Activated CD4-positive, alpha-beta T cell treated with anti-CD3 and anti-CD28 coated beads, Interleukin-2, amount 10 ng/mL, durations not matched to agents 24 days and 14 days (primary cell): ENCODE data around the gene PDE6A. TPM values are rescaled to one million over a fixed set of nuclear protein-coding genes. Genes with fewer than 3 reads are reported as not detected.
"Not testable (repeated sequence)": the region's sequence is repeated elsewhere in the genome, so short reads cannot be mapped to it uniquely, and the experiment has no call there.

Experiments
- DNase-seq: peaks from one replicate; pipeline ENCODE4 v3.0.0; 2022
- H3K27ac Mint-ChIP-seq: one replicate; pipeline ENCODE4 v1.8.0; 2022; ENCODE audit warnings: mild to moderate bottlenecking, mixed read lengths
- H3K27me3 Mint-ChIP-seq: one replicate; pipeline ENCODE4 v1.8.0; 2022; ENCODE audit warnings: mixed read lengths
- H3K36me3 Mint-ChIP-seq: one replicate; pipeline ENCODE4 v1.8.0; 2022; ENCODE audit warnings: low read depth, mild to moderate bottlenecking, mixed read lengths
- H3K4me1 Mint-ChIP-seq: one replicate; pipeline ENCODE4 v1.8.0; 2021; ENCODE audit warnings: mixed read lengths
- H3K4me3 Mint-ChIP-seq: one replicate; pipeline ENCODE4 v1.8.0; 2022; ENCODE audit warnings: mild to moderate bottlenecking, moderate library complexity, mixed read lengths
- H3K9me3 Mint-ChIP-seq: one replicate; pipeline ENCODE4 v1.8.0; 2021; ENCODE audit warnings: mixed read lengths
- intact Hi-C: fragments of 100-400 bp; cut with micrococcal nuclease; formaldehyde crosslinking; loops from one replicate; pipeline ENCODE4 v1.15.1; 2023
- total RNA-seq: library from RNA; stranded (reverse); gene quantifications from 2 replicates; pipeline ENCODE4 v1.2.3, GENCODE V29; 2022

Gene PDE6A
- total RNA-seq, 1 donor from 2014 or later, result not detected

GRCh38 chr5:149961186-149961685 lies 16.6 kb upstream of the PDE6A start:
- Mint-ChIP-seq H3K4me1 (peaks cover 28% of the 10 kb centered on the region), H3K9me3 (peaks cover 5% of the 10 kb centered on the region), H3K4me3 (peak overlapping the region; percentile 97), H3K27ac (peak overlapping the region; percentile 79), H3K27me3 (no peaks in the 10 kb centered on the region), H3K36me3 (peaks cover 7% of the 10 kb centered on the region)
- intact Hi-C loops, result loop anchor here (2.0 to 10.0 kb wide), 3 partner anchors 30 to 1579 kb away; partner anchors contain the start of genes FBXO38 and PCYOX1L
- no peak for DNase-seq

GRCh38 chr5:149960272-149961185 lies 15.9 kb upstream of the PDE6A start, which contains the start of gene SLC26A2:
Gene SLC26A2, plus strand, starts transcription at chr5:149960758. Its CDS starts 16,895 bp downstream, at chr5:149977653.
- intact Hi-C loops, result loop anchor here (1.0 to 10.0 kb wide), 5 partner anchors 30 to 1578 kb away; partner anchors contain the start of genes FBXO38 and PCYOX1L
- Mint-ChIP-seq H3K27ac (peak within 1 kb of the TSS; percentile 100), H3K4me1 (peaks cover 28% of the 10 kb centered on the region), H3K4me3 (peak within 1 kb of the TSS; percentile 97), H3K27me3 (no peaks in the 10 kb centered on the region), H3K9me3 (peaks cover 5% of the 10 kb centered on the region), H3K36me3 (peaks cover 7% of the 10 kb centered on the region)
- peak; percentile 98 for DNase-seq

GRCh38 chr5:149959406-149960236 lies 15.0 kb upstream of the PDE6A start:
- intact Hi-C loops, result loop anchor here (1.0 to 10.0 kb wide), 8 partner anchors 19 to 1577 kb away; partner anchors contain the start of genes FBXO38 and PCYOX1L
- Mint-ChIP-seq H3K4me1 (peaks cover 28% of the 10 kb centered on the region), H3K4me3 (peak overlapping the region; percentile 97), H3K27ac (peak overlapping the region; percentile 100), H3K9me3 (peaks cover 5% of the 10 kb centered on the region), H3K36me3 (peaks cover 7% of the 10 kb centered on the region), H3K27me3 (no peaks in the 10 kb centered on the region)
- DNase-seq, result peak; percentile 84

- Mint-ChIP-seq H3K9me3 (peaks cover 5% of the 10 kb centered on the region), H3K36me3 (peaks cover 6% of the 10 kb centered on the region), H3K4me3 (no peak overlapping the region), H3K27me3 (no peaks in the 10 kb centered on the region), H3K4me1 (peaks cover 28% of the 10 kb centered on the region), H3K27ac (no peak overlapping the region)
- intact Hi-C loops, result no loop called here
- no peak for DNase-seq
Measured at GRCh38 chr5:149957855-149958254, 13.3 kb upstream of the PDE6A start.

- no peak for DNase-seq
- Mint-ChIP-seq H3K36me3 (peaks cover 2% of the 10 kb centered on the region), H3K4me1 (peaks cover 16% of the 10 kb centered on the region), H3K27me3 (peaks cover 4% of the 10 kb centered on the region), H3K9me3 (peaks cover 5% of the 10 kb centered on the region), H3K27ac (no peak overlapping the region), H3K4me3 (no peak overlapping the region)
- intact Hi-C loops, result no loop called here
Measured at GRCh38 chr5:149956685-149957084, 12.1 kb upstream of the PDE6A start.

GRCh38 chr5:149954798-149955197 lies 10.2 kb upstream of the PDE6A start:
- H3K4me3 Mint-ChIP-seq, result no peak overlapping the region
- no peaks in the 10 kb centered on the region for H3K36me3 Mint-ChIP-seq

GRCh38 chr5:149953436-149954121 lies 9.0 kb upstream of the PDE6A start:
- Mint-ChIP-seq H3K27ac (no peak overlapping the region), H3K4me3 (no peak overlapping the region), H3K9me3 (no peaks in the 10 kb centered on the region), H3K27me3 (peaks cover 12% of the 10 kb centered on the region), H3K36me3 (no peaks in the 10 kb centered on the region), H3K4me1 (no peaks in the 10 kb centered on the region)
- DNase-seq, result no peak
- intact Hi-C loops, result no loop called here

More at GRCh38 chr5:149954798-149955197, 10.2 kb upstream of the PDE6A start:
- Mint-ChIP-seq H3K9me3 (peaks cover 5% of the 10 kb centered on the region), H3K27me3 (peaks cover 12% of the 10 kb centered on the region), H3K27ac (no peak overlapping the region), H3K4me1 (peaks cover 6% of the 10 kb centered on the region)
- intact Hi-C loops, result no loop called here
- DNase-seq, result no peak

GRCh38 chr5:149951138-149951749 lies 6.7 kb upstream of the PDE6A start:
- intact Hi-C loops, result no loop called here
- H3K36me3 Mint-ChIP-seq, result no peaks in the 10 kb centered on the region
- no peaks in the 10 kb centered on the region for H3K9me3 Mint-ChIP-seq
- no peak for DNase-seq
- H3K4me3 Mint-ChIP-seq, result no peak overlapping the region
- H3K27me3 Mint-ChIP-seq, result peaks cover 22% of the 10 kb centered on the region
- no peaks in the 10 kb centered on the region for H3K4me1 Mint-ChIP-seq
- H3K27ac Mint-ChIP-seq, result no peak overlapping the region

GRCh38 chr5:149948993-149949392 lies 4.4 kb upstream of the PDE6A start:
- H3K36me3 Mint-ChIP-seq, result no peaks in the 10 kb centered on the region
- H3K4me3 Mint-ChIP-seq, result no peak overlapping the region
- no peaks in the 10 kb centered on the region for H3K9me3 Mint-ChIP-seq
- no peak overlapping the region for H3K27ac Mint-ChIP-seq
- intact Hi-C loops, result no loop called here
- peaks cover 23% of the 10 kb centered on the region for H3K27me3 Mint-ChIP-seq
- H3K4me1 Mint-ChIP-seq, result no peaks in the 10 kb centered on the region
- DNase-seq, result no peak

GRCh38 chr5:149946118-149946517 lies 1.5 kb upstream of the PDE6A start:
- Mint-ChIP-seq H3K9me3 (no peaks in the 10 kb centered on the region), H3K27ac (no peak overlapping the region), H3K4me1 (no peaks in the 10 kb centered on the region), H3K36me3 (no peaks in the 10 kb centered on the region), H3K27me3 (peaks cover 16% of the 10 kb centered on the region), H3K4me3 (no peak overlapping the region)
- intact Hi-C loops, result no loop called here
- no peak for DNase-seq

GRCh38 chr5:149943177-149943949 lies 1.2 kb downstream of the PDE6A start:
- DNase-seq, H3K9me3 Mint-ChIP-seq, H3K27ac Mint-ChIP-seq, intact Hi-C loops, H3K36me3 Mint-ChIP-seq, H3K4me1 Mint-ChIP-seq, H3K4me3 Mint-ChIP-seq, H3K27me3 Mint-ChIP-seq: not testable (repeated sequence)

GRCh38 chr5:149942741-149943169 lies 1.8 kb downstream of the PDE6A start:
- DNase-seq, H3K36me3 Mint-ChIP-seq, H3K9me3 Mint-ChIP-seq, H3K27me3 Mint-ChIP-seq, H3K4me3 Mint-ChIP-seq, intact Hi-C loops, H3K4me1 Mint-ChIP-seq, H3K27ac Mint-ChIP-seq: not testable (repeated sequence)
